Naive thymus-derived CD8-positive, alpha-beta T cell (primary cell): ENCODE data around the gene MRPS10. TPM values are rescaled to one million over a fixed set of nuclear protein-coding genes. Genes with fewer than 3 reads are reported as not detected.

ENCODE experiments used
- ATAC-seq, 2 donors: fragments of 150-1000 bp; cut with Tn5 transposase in 1 of 2; sonication (Bioruptor Pico), chemical (Tn5 transposase) in 1 of 2; 1 replicate in 1 of 2; 2 replicates in 1 of 2; pipeline ENCODE4 v1.10.0; 2021; ENCODE audit warnings: mild to moderate bottlenecking in 2 of 2, moderate library complexity in 2 of 2
- POLR2A ChIA-PET: fragments of 350-600 bp; sonication (Branson Sonifier 250); formaldehyde crosslinking; loops from one replicate; lab custom pipeline; 2021; ENCODE audit warnings: antibody characterized with exemption; lab: Charles Lee
- DNase-seq, 10 donors: peaks; one replicate each; pipeline versions ENCODE4 v3.0.0 to v3.0.0-alpha.2; 2020 to 2022
- H3K27ac Mint-ChIP-seq, 10 donors: one replicate each; pipeline ENCODE4 v1.8.0; 2020 to 2022; ENCODE audit warnings: mild to moderate bottlenecking in 10 of 10, mixed read lengths in 10 of 10, moderate library complexity in 4 of 10, inconsistent platforms in 1 of 10
- H3K27me3 Mint-ChIP-seq, 5 donors: one replicate each; pipeline ENCODE4 v1.8.0; 2021 to 2022; ENCODE audit warnings: mixed read lengths in 5 of 5
- H3K36me3 Mint-ChIP-seq, 3 donors: one replicate each; pipeline ENCODE4 v1.8.0; 2020 to 2022; ENCODE audit warnings: mixed read lengths in 3 of 3, mild to moderate bottlenecking in 2 of 3, inconsistent platforms in 1 of 3
- H3K4me1 Mint-ChIP-seq, 4 donors: one replicate each; pipeline ENCODE4 v1.8.0; 2021 to 2022; ENCODE audit warnings: mixed read lengths in 4 of 4
- H3K4me3 Mint-ChIP-seq, 10 donors: one replicate each; pipeline ENCODE4 v1.8.0; 2020 to 2022; ENCODE audit warnings: mild to moderate bottlenecking in 10 of 10, mixed read lengths in 10 of 10, moderate library complexity in 6 of 10, inconsistent platforms in 1 of 10
- H3K9me3 Mint-ChIP-seq, 9 donors: one replicate each; pipeline ENCODE4 v1.8.0; 2020 to 2022; ENCODE audit warnings: mixed read lengths in 9 of 9, mild to moderate bottlenecking in 3 of 9, inconsistent platforms in 1 of 9, moderate library complexity in 1 of 9
- polyA plus RNA-seq, 3 donors: library from polyadenylated mRNA; unstranded; fragments of 300-500 nt; fragmentation: Illumina TruSeq; gene quantifications; one replicate each; pipeline ENCODE4 v1.2.3, GENCODE V29; 2021
- total RNA-seq, 8 experiments: library from RNA in 2 of 8; stranded (reverse) in 2 of 8; gene quantifications; one replicate each; pipeline ENCODE4 v1.2.3 and lab custom pipeline; 2021 to 2026

MRPS10 gene
- total RNA-seq: 10 to 100 TPM; 29.0 to 31.8 TPM
- 10 to 100 TPM; 48.1 to 57.6 (median 48.4) TPM for polyA plus RNA-seq
- 17.2 to 85.8 (median 49.2) reads per million in 6 experiments for total RNA-seq (lab: John Stamatoyannopoulos, UW)

DNA sequence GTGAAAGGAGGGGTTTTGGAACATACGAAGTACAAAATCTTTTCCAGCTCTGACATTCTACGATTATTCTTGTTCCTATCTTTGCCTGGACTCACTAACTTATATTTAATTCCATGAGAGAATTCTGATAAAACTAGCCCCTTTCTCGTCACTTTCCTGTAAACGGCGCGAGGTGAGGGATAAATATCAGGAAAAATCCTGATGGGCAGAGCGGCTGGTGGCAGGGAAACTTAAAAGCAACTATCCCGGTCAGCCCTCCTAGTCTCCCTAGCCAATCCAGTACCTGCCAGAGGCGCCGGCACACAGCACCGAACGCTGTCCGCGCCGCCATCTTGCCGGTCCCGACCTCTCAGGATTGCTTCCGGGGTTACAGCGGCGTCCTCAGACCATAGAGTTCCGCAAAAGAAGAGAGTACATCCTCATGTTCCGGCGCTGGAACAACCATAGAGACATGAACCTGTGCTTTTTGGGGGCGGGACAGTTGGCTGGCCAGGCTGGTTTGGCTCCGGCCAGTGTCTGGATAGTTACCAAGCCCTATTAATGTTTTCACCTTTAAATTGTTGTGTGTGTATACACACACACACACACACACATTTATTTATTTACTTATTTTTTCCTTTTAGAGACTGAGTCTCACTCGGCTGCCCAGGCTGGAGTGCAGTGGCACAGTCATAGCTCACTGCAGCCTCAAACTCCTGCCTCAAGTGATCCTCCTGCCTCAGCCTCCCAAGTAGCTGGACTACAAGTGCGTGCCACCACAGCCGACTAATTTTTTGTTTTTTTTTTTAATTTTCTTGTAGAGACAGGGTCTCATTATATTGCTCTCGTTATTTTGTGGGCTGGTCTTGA, at the start of gene MRPS10:
MRPS10 (minus strand) TSS at position 343 of the 849 bp plus-strand sequence; CDS start at position 331, 12 bp downstream.
- H3K4me3 Mint-ChIP-seq: peak within 1 kb of the TSS; percentile 95 to 100 (median 98)
- H3K9me3 Mint-ChIP-seq: no peaks in the 10 kb centered on the region
- H3K27me3 Mint-ChIP-seq: no peaks in the 10 kb centered on the region
- H3K4me1 Mint-ChIP-seq: peaks cover 8 to 32% (median 26%) of the 10 kb centered on the region in 4 donors
- POLR2A ChIA-PET: interaction anchor here (0.6 to 1.4 kb wide), 6 partner anchors 27 to 484 kb away, joined by 3 to 6 read pairs (median 3); partner anchors contain the start of genes TOMM6 and TRERF1
- peak; percentile 81 to 96 (median 88) for DNase-seq
- peak within 1 kb of the TSS; percentile 93 to 99 (median 97) for H3K27ac Mint-ChIP-seq
- peak; percentile 99 for ATAC-seq
- H3K36me3 Mint-ChIP-seq: peaks cover 0 to 19% (median 4%) of the 10 kb centered on the region in 3 donors

DNA sequence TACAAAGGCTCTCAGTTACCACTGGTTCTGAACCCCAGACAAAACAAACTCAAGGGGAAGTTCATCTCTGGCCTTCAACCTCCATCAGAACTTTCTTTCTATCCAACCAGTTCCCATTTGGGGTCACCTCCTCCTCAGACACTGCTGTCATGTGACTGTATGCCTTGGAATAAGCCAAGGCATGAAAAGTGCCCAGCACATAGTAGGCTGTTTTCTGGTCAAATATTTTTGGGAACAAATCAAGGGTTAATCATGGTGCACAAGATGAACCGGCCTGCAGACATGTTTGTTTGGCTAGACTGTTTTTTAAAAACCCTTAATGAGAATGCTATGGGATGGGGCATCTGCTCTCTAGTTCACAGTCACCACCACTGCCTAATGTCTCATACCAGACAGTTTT, 48.9 kb upstream of the MRPS10 start:
- peak overlapping the region in 1 of 10 donors; percentile 51 for H3K27ac Mint-ChIP-seq
- no peak overlapping the region for H3K4me3 Mint-ChIP-seq
- peaks cover 17 to 29% (median 24%) of the 10 kb centered on the region in 4 donors for H3K4me1 Mint-ChIP-seq
- no peak for DNase-seq
- H3K9me3 Mint-ChIP-seq: no peaks in the 10 kb centered on the region
- no peaks in the 10 kb centered on the region for H3K27me3 Mint-ChIP-seq
- ATAC-seq: no peak
- H3K36me3 Mint-ChIP-seq: peaks cover 0 to 54% (median 20%) of the 10 kb centered on the region in 3 donors
- POLR2A ChIA-PET: no interaction called here

DNA sequence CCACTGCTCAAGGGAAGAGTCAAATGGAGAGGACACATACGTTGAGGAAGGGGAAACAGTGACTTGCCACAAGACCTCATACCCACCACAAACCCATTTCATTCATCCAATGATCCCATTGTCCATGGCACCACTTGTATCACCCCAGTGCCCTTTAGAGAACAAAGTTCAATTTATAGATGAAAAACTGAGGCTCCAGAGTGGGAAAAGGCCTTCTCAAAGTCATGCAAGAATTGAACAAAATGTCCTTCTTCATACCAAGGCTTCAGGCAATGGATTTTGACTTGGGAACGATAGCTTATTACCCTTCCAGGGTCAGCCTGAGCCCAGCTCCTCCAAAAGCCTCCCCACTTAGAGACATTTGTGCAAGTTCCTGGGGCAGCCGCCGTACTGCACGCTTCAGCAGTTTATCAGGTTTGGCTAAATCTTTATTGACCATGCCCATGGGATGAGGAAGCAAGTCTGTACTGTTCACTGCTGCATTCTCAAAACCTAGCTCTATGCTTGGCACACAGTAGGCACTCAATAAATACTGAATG, 47.3 kb upstream of the MRPS10 start:
- H3K36me3 Mint-ChIP-seq: peaks cover 0 to 49% (median 16%) of the 10 kb centered on the region in 3 donors
- H3K9me3 Mint-ChIP-seq: no peaks in the 10 kb centered on the region
- peaks cover 18 to 32% (median 24%) of the 10 kb centered on the region in 4 donors for H3K4me1 Mint-ChIP-seq
- H3K4me3 Mint-ChIP-seq: no peak overlapping the region
- no peaks in the 10 kb centered on the region for H3K27me3 Mint-ChIP-seq
- H3K27ac Mint-ChIP-seq: peak overlapping the region in 2 of 10 donors; percentile 40 to 53
- no peak for DNase-seq
- POLR2A ChIA-PET: interaction anchor here (0.5 to 1.1 kb wide), 3 partner anchors 45 to 518 kb away, joined by 3 to 8 read pairs (median 3); no protein-coding TSS in a partner anchor
- no peak for ATAC-seq

DNA sequence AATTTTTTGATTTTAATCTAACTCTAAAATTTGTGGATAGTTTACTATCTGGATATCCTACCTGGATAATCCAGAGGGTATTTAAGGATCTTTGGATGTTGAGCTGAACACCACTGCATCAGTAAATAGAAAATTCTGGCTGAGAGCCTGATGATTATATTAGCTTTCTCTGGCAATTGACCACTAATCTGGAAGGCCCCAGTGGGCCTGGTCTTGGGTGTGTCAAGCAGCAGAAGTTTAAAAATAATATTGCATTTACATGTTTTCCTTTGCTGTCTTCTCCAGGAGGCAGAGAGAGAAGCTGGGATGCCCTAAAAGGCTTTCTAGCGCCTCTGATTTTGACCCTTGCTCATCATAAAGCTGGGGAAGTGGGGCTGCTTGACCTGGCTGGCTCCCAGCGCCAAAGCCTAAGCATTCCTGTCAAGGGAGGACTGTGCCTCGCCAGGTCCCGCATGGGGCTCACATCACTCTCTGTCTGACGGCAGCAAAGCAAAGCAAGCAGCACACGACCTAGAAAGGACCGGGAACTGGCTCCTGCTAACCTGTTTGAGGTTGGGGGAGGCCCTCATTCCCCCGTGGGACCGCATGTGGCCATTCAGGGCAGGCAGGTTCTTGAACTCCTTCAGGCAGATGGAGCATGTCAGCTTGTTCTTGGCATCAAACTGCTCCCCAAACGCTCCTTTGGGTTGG, 46.6 kb upstream of the MRPS10 start:
- Mint-ChIP-seq H3K36me3 (peaks cover 0 to 45% (median 16%) of the 10 kb centered on the region in 3 donors), H3K27me3 (no peaks in the 10 kb centered on the region), H3K27ac (peak overlapping the region in 3 of 10 donors; percentile 40 to 57 (median 53)), H3K4me1 (peaks cover 12 to 26% (median 18%) of the 10 kb centered on the region in 4 donors), H3K4me3 (no peak overlapping the region), H3K9me3 (no peaks in the 10 kb centered on the region)
- ATAC-seq (no peak), DNase-seq (no peak)
- POLR2A ChIA-PET: interaction anchor here (0.5 to 1.1 kb wide), 2 partner anchors 45 to 188 kb away, joined by 3 to 8 read pairs; no protein-coding TSS in a partner anchor

DNA sequence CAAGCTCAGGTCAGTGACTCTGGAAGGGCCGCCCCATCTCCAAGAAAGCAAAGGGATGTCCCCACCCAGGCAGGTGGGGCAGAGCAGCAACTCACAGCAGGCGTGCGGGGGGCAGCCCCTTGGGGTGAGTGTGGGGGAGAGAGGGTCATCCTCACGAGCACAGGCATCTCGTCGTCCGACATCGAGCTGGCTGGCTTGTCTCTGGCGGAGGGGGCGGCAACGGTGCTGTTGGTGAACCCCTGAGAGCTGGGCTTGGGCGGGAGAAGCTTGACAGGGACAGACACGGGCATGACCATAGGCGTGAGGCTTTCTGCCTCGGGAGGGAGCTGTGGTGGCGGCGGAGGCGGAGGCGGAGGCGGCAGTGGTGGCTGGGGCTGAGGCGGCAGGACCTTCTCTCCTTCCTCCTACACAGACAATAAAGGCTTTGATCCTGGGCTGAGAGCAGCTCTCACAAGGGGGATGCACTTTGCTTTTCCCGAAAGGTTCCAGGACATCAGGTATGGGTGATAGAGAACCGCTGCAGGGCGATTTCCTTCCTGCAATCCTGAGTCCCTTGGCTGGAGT, 45.6 kb upstream of the MRPS10 start:
- Mint-ChIP-seq H3K4me3 (no peak overlapping the region), H3K9me3 (no peaks in the 10 kb centered on the region), H3K27me3 (no peaks in the 10 kb centered on the region), H3K4me1 (peaks cover 9 to 22% (median 16%) of the 10 kb centered on the region in 4 donors), H3K36me3 (peaks cover 0 to 46% (median 11%) of the 10 kb centered on the region in 3 donors), H3K27ac (peak overlapping the region in 4 of 10 donors; percentile 8 to 72 (median 42))
- DNase-seq: no peak
- ATAC-seq: no peak
- POLR2A ChIA-PET: no interaction called here

DNA sequence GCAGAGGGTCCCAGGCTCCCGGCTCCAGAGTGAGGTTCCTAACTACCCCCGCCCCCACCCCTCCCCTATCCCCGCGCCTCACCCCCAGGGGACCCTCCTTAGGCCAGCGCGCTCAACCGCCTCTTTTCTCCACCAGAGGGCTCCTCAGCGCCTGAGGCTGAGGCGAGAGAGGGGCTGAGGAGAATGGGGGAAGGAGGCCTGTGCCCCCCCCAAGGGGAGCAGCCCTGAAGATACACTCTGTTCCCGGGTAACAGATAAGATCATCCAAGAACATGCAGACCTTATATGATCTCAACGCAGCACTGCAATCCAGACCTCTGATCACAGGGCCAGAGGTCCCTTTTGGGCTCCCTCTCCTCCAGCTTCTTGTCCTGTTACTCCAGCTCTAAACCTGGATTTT, 43.3 kb upstream of the MRPS10 start:
- H3K4me1 Mint-ChIP-seq: peaks cover 5 to 15% (median 11%) of the 10 kb centered on the region in 4 donors
- no peaks in the 10 kb centered on the region for H3K27me3 Mint-ChIP-seq
- no peak overlapping the region for H3K4me3 Mint-ChIP-seq
- POLR2A ChIA-PET: interaction anchor here (0.8 to 1.7 kb wide), 3 partner anchors 129 to 287 kb away, joined by 3 to 4 read pairs (median 4); partner anchors contain the start of gene TRERF1
- peaks cover 0 to 56% (median 23%) of the 10 kb centered on the region in 3 donors for H3K36me3 Mint-ChIP-seq
- ATAC-seq (peak; percentile 77 to 79), DNase-seq (peak; percentile 12 to 69 (median 36))
- no peaks in the 10 kb centered on the region for H3K9me3 Mint-ChIP-seq
- H3K27ac Mint-ChIP-seq: peak overlapping the region in 3 of 10 donors; percentile 29 to 78 (median 34)

DNA sequence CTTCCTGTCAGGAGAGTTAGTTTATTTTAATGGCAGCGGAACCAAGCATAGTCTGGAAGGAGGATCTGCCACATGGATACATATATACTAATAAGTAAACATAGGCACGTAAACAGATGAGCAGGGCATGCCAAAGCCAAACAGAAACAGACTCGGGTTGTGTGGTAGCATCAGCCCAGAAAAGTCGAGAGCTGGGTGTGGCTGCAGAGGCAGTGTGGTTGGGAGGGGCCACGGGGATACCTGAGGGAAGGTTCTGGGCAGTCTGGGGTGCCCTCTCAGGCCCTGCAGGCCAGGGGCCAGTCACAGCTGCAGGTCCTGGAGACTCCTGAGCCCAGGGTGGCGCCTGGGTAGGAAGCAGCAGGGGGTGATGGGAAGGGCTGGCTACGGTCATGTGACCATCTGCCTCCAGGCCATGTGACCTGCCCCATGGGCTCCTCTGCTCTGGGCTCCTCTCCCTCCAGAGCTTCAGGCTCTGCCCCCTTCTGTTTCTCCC, 42.8 kb upstream of the MRPS10 start:
- H3K27ac Mint-ChIP-seq: no peak overlapping the region
- POLR2A ChIA-PET: interaction anchor here (0.8 to 1.7 kb wide), 3 partner anchors 130 to 287 kb away, joined by 3 to 4 read pairs (median 4); partner anchors contain the start of gene TRERF1
- DNase-seq (no peak), ATAC-seq (no peak)
- no peaks in the 10 kb centered on the region for H3K9me3 Mint-ChIP-seq
- H3K27me3 Mint-ChIP-seq: no peaks in the 10 kb centered on the region
- no peak overlapping the region for H3K4me3 Mint-ChIP-seq
- peaks cover 5 to 15% (median 11%) of the 10 kb centered on the region in 4 donors for H3K4me1 Mint-ChIP-seq
- peaks cover 0 to 57% (median 26%) of the 10 kb centered on the region in 3 donors for H3K36me3 Mint-ChIP-seq

DNA sequence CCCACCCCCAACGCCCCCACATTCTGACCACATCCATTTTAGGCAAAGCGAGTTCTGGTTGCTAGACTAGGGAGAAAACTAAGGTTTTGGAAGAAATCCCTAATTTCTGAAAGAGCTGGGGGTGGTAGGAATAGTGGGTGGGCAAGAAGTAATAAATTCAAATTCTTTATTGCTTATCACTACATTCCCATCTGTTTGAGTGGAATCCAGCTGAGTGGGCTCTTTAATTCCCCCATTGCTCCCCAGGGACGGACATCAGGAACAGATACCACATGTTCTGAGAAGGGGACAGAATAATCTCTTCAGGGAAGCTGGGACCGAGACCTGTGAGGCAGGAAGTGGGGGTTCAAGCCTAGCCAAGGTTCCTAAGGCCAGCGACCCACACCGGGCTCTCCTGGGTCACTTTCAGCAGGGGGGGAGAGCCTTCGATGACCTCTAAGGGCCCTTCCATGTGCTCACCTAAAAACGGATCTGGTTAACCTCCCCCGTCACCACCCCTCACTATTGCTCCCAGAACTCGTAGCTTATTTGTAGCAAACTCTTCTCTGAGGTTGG, 42.3 kb upstream of the MRPS10 start:
- Mint-ChIP-seq H3K27me3 (no peaks in the 10 kb centered on the region), H3K36me3 (peaks cover 0 to 62% (median 26%) of the 10 kb centered on the region in 3 donors), H3K4me3 (no peak overlapping the region), H3K9me3 (no peaks in the 10 kb centered on the region), H3K27ac (peak overlapping the region in 1 of 10 donors; percentile 11), H3K4me1 (peaks cover 5 to 15% (median 11%) of the 10 kb centered on the region in 4 donors)
- ATAC-seq (no peak), DNase-seq (no peak)
- POLR2A ChIA-PET: interaction anchor here (0.8 to 1.7 kb wide), 3 partner anchors 130 to 288 kb away, joined by 3 to 4 read pairs (median 4); partner anchors contain the start of gene TRERF1

DNA sequence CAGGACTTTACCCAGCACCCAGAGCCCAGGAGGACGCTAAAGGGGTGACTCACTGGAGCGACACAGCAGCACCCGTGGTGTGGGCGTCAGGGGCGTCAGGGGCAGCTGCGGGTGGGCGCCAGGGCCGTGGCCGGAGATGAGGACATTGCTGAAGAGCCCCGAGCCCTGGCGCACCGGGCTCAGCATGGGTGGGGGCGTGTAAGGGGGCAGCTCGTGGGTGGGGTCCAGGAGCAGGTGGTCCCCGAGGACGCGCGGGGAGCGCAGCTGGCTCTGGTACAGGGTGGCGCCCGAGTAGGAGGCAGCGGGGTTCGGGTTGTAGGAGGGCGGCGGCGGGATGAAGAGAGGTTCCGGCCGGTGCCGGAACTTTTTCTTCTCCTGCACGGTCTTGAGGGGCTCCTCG, 41.6 kb upstream of the MRPS10 start:
- DNase-seq (no peak), ATAC-seq (no peak)
- Mint-ChIP-seq H3K36me3 (peaks cover 0 to 65% (median 26%) of the 10 kb centered on the region in 3 donors), H3K4me3 (no peak overlapping the region), H3K9me3 (no peaks in the 10 kb centered on the region), H3K27ac (no peak overlapping the region), H3K4me1 (peaks cover 5 to 15% (median 11%) of the 10 kb centered on the region in 4 donors), H3K27me3 (no peaks in the 10 kb centered on the region)
- POLR2A ChIA-PET: no interaction called here

DNA sequence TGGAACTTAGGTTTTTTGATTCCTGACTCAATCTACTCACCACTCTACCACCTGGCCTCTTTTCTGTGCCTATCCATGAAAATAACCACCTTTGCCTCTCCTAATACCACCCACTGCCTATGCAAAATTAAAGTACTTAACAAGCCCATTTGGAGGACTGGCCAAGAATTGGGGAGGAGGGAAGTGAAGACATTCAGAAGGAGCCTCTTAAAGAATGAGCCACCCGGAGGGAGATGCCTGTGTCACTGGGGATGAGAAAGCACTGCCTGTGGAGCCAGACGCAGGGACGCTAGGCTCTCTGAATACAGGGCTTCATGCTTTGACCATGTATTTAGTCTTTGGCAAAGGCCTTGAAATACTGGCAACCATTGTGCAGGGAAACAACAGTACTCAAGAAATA, 40.0 kb upstream of the MRPS10 start:
- no peak for ATAC-seq
- peaks cover 0 to 67% (median 25%) of the 10 kb centered on the region in 3 donors for H3K36me3 Mint-ChIP-seq
- peaks cover 5 to 17% (median 11%) of the 10 kb centered on the region in 4 donors for H3K4me1 Mint-ChIP-seq
- H3K27ac Mint-ChIP-seq: no peak overlapping the region
- DNase-seq: no peak
- H3K9me3 Mint-ChIP-seq: no peaks in the 10 kb centered on the region
- no peak overlapping the region for H3K4me3 Mint-ChIP-seq
- no peaks in the 10 kb centered on the region for H3K27me3 Mint-ChIP-seq
- POLR2A ChIA-PET: no interaction called here

DNA sequence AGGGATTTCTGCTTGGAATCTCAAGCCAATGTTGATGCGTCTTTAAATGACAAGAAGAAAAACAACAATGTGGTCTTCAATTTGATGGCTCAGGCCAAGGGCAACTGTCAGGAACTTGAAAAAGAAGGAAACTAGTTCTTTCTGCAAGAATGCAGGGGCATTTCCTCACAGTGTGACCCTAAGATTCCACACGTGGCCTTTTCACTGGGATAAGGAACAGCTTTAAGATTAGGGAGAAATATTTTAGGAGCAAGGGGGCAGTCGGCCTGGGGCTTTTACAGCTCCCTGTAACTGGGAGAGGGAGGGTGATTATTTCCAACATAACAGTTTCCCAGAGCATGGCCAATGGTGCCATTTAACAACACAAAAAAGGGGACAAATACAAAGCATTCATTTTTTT, 39.4 kb upstream of the MRPS10 start:
- Mint-ChIP-seq H3K4me3 (no peak overlapping the region), H3K36me3 (peaks cover 0 to 70% (median 25%) of the 10 kb centered on the region in 3 donors), H3K9me3 (no peaks in the 10 kb centered on the region), H3K27ac (no peak overlapping the region), H3K27me3 (no peaks in the 10 kb centered on the region), H3K4me1 (peaks cover 7 to 20% (median 14%) of the 10 kb centered on the region in 4 donors)
- DNase-seq: no peak
- POLR2A ChIA-PET: no interaction called here
- ATAC-seq: no peak
